Spleen (tissue), 7 donors: ENCODE data around the gene MOGAT2.

Experiments
- POLR2A ChIP-seq, 3 donors: fragments of 450-650 bp; IDR thresholded peaks; one replicate each; pipeline ENCODE4 v1.5.1; 2017; ENCODE audit warnings: antibody characterized with exemption in 3 of 3, mild to moderate bottlenecking in 1 of 3
- POLR2AphosphoS5 ChIP-seq, 3 donors: sonication (generic); formaldehyde crosslinking; IDR thresholded peaks; one replicate each; pipeline ENCODE4 v1.5.1; 2017; ENCODE audit warnings: antibody characterized with exemption in 3 of 3
- TF ChIP-seq, protein P1 (sequence below), 11 experiments: fragments of 200-600 bp in 7 of 11; fragments of 450-650 bp in 4 of 11; sonication (generic) in 4 of 11; IDR thresholded peaks in 8 of 11; conservative IDR thresholded peaks in 3 of 11; 1 replicate in 7 of 11; 2 replicates in 4 of 11; pipeline versions ENCODE4 v1.4.0 to v1.8.0; 2016 to 2021; ENCODE audit warnings: antibody characterized with exemption in 11 of 11, inconsistent platforms in 4 of 11, mild to moderate bottlenecking in 1 of 11
- donor health status: DM: no; HTN: no; CAD: no; lungs with moderate emphysema.
- donor health status: DM: no; HTN: no; CAD: no.
- donor health status: DM: no; HTN: no; CAD: no.

DNA sequence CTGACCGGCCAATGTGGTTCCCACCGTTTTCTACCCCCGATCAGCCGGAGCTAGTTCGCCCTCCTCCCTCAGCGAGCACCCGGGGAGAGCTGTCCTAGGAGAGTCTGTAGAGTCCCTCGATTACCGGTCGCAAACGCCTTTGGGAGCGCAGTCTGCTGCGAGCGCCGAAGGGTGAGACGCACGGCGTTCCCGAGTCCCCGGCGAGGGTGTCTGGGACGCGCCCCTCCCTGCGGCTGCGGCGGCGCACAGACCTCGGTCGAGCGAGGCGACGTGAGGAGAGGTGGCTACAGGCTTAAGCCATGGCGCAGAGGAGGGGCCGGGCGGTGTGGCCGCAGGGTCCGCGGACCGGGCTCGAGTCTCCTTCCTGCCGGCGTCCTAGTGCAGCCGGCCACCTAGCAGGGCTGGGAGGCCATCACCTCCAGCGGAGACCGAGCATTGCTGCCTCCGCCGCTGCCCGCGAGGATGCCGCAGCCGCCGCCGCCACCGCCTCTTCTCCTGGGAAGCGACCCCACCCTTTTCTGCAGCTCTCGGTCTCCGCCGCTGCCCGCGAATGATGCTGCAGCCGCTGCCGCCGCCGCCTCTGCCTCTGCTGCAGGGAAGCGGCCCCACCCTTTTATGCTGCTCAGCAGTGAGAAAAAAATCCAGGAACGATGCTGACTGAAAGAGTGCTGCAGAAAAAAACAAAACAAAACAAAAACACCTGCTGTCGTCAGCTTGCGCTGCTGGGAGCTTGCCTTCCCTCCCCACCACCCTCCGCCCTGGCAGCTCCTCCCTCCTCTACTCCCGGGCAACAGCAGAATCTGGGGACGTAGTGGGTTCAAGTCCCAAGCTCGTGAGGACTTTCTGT lies 49.0 kb upstream of the MOGAT2 start, which contains the start of gene MAP6:
- TF ChIP-seq, protein P1, sequence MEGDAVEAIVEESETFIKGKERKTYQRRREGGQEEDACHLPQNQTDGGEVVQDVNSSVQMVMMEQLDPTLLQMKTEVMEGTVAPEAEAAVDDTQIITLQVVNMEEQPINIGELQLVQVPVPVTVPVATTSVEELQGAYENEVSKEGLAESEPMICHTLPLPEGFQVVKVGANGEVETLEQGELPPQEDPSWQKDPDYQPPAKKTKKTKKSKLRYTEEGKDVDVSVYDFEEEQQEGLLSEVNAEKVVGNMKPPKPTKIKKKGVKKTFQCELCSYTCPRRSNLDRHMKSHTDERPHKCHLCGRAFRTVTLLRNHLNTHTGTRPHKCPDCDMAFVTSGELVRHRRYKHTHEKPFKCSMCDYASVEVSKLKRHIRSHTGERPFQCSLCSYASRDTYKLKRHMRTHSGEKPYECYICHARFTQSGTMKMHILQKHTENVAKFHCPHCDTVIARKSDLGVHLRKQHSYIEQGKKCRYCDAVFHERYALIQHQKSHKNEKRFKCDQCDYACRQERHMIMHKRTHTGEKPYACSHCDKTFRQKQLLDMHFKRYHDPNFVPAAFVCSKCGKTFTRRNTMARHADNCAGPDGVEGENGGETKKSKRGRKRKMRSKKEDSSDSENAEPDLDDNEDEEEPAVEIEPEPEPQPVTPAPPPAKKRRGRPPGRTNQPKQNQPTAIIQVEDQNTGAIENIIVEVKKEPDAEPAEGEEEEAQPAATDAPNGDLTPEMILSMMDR (IDR thresholded peaks at IDR 0.05 in 8 of 11, conservative IDR thresholded peaks at IDR 0.05 in 3 of 11), result peak in 1 of 11 experiments; percentile 8
- TF ChIP-seq POLR2A (IDR thresholded peaks at IDR 0.05) (no peak), POLR2AphosphoS5 (IDR thresholded peaks at IDR 0.05) (no peak)
